Esophagus muscularis mucosa (tissue), 3 donors: ENCODE data around the gene PRKAR1B.

ENCODE experiments used
- CTCF ChIP-seq, 3 experiments: fragments of 200-600 bp in 2 of 3; fragments of 450-650 bp in 1 of 3; sonication (generic) in 2 of 3; IDR thresholded peaks; one replicate each; pipeline ENCODE4 v1.5.1; 2017 to 2019; ENCODE audit warnings: antibody characterized with exemption in 3 of 3, mild to moderate bottlenecking in 2 of 3, moderate library complexity in 1 of 3
- POLR2A ChIP-seq: fragments of 450-650 bp; IDR thresholded peaks from one replicate; pipeline ENCODE4 v1.6.1; 2017; ENCODE audit warnings: antibody characterized with exemption, moderate library complexity, mild to moderate bottlenecking, low read depth

DNA sequence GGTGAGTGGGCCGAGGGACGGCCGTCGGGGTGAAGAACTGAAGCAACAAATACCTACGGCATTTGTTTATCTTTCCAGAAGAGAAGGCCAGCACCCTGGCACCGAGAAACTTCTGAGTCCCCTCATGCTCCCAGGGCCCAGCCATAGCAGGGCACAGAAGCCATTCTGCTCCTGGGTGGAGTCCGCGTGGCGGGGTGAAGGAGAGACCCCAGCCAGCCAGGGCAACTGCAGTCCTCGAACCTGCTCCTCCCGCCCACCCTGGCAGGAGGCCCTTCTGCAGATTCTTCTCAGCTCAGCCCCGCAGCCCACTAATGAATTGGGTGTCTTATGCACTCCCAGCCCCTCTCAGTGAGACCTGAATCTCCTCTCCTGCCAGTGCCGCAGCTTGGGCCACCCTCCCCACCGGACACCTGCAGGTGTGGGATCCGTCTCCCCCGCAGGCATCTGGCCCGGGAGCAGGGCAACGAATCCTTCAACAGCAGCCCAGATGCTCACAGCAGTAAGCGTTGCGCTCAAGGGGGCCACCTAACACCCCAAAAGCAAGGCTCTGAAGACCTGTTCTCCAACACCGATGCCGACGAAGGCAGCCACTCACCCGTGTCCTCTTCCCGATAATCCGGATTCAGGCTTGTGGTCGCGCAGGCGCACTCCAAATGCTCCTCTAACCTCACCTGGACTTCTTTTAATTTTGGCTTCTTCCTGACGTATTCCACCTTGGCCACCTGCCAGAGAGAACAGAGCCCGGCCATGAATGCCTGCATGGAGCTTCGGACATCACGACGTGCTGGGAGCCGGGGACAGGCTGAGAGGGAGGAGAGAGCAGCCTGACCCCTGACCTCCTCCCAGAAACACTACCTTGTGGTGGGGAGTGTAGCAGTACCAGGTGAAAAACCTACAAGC is 226.3 kb downstream of the PRKAR1B start:
- TF ChIP-seq CTCF (IDR thresholded peaks at IDR 0.05) = no peak
- no peak for TF ChIP-seq POLR2A
